ENCODE measurements around the gene RGS13.

Gene RGS13, protein sequence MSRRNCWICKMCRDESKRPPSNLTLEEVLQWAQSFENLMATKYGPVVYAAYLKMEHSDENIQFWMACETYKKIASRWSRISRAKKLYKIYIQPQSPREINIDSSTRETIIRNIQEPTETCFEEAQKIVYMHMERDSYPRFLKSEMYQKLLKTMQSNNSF

GRCh38 chr1:192635939-192636338 lies at the start of gene RGS13:
Gene RGS13 (plus strand): TSS chr1:192636147. CDS start chr1:192644335, 8,188 bp downstream.
- no peak for FAIRE-seq

DNA sequence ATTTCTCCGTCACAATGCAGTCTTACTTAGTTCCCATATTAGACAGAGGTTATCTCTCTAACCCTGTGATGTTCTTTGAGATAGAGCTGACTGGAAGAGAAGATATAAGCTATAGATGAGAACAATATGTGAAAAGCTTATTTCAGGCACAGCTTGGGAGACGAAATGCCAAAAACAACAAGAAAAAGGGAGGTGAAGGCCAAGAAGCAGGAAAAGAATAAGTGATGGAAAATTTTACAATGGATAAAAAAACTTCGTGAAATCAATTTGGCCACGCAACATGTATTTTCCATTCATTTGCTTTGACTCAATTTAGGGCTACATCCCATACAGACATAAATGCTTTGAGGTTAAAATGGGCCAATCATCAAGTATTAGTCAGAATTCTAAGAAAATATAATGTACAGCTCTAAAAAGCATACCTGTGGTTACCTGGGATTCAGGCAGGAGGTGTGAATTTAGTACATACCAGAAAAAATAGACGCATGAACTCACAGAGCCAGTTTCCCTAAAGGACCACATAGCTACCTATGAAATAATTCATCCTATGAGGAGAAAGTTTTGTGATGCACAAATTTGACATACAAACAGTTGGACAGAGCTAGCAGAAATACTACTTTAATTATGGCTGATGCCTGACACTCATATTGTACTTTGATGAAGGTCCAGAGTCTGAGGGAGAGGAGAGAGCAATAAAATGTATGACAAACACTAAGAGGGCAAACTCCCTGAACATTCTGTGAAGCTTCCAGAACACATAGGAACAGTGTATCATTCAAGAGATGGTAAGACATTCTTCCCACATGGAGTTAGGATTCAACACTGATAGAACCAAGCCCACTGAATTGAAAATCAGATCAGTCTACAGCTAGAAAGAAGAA lies 48.3 kb upstream of the RGS13 start:
- no peak for FAIRE-seq

DNA sequence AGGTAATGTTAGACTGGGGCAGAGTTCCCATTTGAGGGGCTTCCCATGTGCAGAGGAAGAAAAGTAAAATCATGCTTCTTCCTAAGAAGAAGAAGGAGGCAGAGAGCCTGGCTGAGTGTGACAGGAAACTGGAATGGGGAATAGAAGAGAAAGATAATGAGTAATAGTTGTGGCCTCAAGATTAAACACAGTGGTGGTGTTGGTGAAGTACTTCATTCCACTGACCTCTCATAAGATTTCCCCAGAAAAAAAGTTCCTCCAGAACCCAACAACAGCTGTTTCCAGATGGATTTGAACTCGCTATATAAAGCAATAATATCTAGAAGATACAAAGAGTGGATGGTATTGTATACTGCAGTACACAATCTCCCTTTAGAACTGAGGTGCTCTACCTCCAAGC lies 47.4 kb upstream of the RGS13 start:
- FAIRE-seq = no peak

DNA sequence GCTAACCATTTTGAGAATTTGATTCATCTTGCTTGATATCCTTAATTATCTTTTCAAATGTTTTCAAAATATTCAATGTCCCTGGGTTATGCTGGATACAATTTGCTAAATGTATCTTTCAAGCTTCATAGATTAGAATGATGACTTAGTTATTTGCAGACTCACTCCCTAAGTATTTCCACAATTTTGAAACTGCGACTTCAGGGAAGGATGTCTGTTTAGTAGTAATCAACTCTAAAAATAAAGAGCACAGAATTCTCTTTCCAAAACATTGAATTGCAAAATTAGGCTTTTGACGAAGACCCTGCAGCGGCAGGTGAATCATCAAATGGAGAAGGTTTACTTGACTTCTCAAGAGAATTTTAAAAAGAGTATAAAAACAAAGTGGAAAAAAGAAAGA lies 46.1 kb upstream of the RGS13 start:
- FAIRE-seq = no peak

DNA sequence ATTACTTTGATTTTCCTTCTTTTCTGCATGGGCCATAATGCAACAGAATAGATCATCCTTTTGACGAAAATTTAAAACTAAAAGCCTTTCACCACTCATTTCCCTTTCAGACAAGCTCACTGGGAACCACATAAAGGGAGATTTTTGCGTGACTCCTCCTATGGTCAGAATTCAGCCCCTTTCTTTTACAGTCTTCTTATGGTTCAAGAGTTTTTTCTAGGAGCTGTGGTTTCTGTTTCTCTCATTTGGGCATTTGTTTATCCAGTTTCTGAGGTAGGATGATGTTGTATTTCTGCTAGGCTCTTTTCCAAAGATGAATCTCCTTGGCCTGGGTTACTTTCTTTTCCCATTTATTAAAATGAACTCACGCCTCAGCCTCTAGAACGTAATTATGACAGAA lies 43.4 kb upstream of the RGS13 start:
- FAIRE-seq = no peak

GRCh38 chr1:192592981-192593708 lies 42.8 kb upstream of the RGS13 start:
- no peak for FAIRE-seq

DNA sequence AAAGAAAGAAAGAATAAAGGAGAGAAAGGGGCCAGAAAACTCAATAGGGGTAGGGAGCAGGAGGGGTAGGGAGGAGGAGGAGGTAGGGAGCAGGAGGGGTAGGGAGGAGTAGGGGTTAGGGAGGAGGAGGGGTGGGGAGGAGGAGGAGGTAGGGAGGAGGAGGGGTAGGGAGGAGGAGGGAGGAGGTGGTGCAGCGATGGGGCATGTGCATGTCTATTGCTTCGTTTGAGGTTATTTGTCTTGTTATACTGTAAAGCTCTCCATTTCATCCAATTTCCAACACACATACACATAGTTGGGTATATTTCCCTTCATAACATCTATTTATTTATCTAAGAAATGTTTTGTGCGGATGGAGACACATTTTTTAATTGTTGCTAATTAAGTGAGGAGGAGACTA lies 40.6 kb upstream of the RGS13 start:
- FAIRE-seq = no peak

DNA sequence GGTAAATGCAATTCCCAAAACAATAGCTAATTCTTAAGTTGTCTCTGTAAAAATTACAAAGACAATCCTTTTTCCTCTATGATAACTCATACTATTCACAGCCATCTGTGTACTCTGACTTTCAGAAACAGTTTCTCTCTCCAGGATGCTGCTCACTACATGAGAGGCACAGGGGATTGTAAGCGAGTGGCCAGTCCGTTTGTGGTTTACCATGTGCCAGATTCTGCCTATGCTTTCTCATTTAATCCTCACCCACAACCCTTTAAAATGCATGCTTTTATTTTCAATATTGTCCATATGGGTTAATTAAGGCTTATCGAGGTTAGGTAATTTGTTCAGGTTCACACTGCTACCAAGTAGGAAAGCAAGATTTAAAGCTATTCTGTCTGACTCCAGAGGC lies 37.4 kb upstream of the RGS13 start:
- no peak for FAIRE-seq

DNA sequence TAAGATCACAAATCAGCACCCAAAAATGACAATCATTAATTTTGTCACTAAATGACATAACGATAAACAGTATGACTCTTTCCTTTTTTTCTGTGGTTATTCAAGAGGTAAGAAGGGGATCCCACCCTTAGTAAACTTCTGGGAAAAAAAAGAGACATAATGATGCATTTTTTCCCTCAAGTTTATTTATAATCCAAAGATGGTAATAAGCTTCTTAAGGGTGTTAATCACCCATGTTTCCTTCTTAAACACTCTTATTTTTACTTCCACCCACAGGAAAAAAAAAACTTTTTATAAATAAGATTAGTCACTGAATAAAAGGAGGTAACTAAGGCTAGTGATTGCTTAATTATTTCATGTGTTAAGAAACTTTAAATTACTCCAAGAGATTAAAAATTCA lies 35.7 kb upstream of the RGS13 start:
- FAIRE-seq = no peak

DNA sequence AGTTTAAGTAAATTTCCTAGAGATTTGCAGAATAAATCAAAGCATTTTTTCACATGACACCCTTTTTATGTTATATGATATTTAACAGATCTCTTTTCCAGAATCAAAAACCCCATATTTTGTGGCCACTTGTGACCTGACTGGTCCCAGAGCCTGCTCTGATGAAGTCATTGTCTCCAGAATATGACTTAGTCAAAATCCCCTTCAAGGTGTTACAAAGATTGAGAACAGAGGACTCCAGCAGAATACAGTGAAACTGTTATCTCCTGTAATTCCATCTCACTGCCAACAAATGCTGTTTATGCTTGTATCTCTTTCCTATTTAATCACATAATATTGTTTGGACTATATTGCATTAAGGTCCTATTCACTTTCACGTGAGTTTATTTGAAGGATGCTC lies 34.8 kb upstream of the RGS13 start:
- no peak for FAIRE-seq

DNA sequence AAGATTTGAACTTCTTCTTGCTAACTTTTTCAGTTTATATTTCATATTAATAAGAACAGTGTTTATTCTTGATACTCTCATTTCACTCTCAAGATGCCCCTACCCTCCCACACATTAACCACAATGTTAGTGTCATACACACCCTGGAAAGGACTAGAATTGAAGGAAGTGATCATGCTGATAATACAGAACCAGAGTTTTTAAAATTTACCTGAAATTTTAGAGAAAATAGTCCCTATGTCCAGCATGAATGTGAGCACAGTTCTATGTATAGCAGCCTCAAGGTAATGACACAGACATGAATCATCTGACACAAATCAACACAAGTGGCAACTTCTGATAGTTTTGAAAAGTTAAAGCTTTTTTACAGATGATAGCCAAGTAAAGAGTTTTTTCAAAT lies 34.4 kb upstream of the RGS13 start:
- no peak for FAIRE-seq

GRCh38 chr1:192602757-192603156 lies 33.2 kb upstream of the RGS13 start:
- FAIRE-seq = no peak

DNA sequence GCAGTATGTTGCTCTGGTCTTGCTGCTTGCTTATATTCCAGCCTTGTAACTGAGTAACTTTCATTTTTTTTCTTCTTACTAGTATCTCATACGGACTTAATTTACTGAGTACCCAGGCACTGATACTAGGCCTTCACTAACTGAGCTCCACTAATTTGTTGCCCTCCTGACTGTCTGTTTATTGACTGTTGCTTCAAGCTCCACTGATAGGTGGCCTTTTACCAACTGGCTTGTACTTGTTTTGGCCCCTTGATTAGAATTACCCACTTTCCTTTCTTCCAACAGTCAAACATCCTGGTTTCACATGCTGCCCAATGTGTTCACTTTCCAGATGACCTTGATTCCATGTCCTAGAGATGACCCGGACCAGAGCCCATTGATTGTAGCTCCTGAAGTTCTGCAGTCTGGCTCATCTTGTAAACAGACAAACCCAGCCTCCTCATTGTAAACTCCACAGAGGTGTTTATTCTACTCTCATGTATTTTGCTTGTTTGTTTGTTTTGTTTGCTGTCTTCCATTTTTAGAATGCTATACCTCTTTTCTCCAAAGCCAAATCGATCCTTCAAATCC lies 32.6 kb upstream of the RGS13 start:
- no peak for FAIRE-seq

DNA sequence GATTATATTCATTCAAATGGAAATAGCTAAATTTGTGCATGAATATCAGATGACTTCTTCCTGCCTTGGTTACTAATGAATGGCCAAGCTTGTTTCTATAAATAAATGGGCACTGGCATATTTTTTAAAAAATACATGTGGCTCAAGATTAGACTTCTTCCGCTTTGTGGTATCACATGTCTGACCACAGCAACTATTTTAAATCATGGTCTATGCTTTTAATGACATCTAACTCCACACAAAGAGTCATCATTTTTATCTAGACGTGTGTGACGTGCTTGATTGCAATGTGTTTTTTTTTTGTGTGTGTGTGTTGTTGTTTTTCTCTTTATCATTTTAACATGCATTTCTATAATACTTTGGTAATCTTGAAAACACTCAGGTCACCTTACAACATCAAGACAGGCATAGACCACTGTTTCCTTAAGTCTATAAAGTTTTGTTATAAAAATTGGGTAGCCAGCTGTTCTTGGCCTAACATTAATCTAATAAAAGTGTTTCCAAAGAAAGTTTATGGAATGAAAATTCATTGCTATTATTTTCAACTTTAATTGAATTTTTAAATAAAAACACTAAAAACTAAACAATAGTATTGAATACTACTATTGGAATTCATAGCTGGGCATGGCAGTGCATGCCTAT lies 30.8 kb upstream of the RGS13 start:
- no peak for FAIRE-seq

DNA sequence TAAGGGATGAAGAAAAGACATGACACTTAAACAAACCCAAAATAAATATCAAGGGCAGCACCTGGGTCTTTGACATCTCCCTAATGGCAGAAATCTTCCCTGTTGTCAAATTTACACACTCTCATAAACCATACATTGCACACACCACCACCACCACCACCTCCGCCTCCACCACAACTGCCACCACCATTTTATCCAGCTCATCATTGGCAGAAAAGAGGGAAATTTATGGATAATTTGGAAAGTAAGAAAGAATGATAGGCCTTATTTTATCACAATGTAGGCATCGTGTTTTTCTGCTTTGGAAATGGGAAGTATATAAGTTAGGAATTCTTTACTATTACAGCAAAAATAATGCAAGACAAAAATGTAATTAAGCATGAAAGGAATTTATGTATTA lies 27.3 kb upstream of the RGS13 start:
- FAIRE-seq = no peak

GRCh38 chr1:192609110-192610079 lies 26.6 kb upstream of the RGS13 start:
- FAIRE-seq = no peak

DNA sequence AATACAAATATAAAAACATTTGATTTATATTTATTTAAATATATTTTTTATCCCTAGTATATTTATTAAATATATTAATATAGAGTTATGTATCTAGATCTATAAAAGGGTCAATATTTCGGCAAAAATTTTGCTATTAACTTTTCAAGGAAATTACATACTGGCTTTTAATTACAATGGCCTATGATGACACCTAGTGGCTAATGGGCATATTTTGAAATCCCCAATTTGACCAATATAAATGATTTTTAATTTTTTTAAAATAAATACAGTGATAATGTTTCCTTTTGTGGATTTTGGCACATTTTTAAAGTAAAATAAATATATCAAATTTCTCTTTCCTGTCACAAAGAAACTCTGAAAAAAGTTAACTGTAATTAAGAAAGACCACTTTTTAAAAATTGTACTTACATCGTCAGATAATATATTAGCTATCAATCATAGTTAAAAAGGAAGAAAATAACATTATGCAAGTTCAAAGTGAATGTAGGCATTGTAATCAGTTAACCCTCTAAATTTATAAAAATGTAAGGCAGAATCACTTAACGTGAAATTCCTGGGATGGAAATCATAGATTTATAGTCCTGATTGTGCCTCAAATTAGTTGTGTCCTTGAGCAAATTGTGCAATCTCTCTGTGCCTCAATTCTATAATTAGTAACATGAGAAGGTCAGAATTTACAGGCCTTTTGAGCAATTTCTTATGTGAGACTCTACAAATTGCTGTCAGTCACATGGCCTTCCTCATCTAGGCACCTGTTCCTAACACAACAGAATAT lies 25.6 kb upstream of the RGS13 start:
- FAIRE-seq = peak; percentile 92

DNA sequence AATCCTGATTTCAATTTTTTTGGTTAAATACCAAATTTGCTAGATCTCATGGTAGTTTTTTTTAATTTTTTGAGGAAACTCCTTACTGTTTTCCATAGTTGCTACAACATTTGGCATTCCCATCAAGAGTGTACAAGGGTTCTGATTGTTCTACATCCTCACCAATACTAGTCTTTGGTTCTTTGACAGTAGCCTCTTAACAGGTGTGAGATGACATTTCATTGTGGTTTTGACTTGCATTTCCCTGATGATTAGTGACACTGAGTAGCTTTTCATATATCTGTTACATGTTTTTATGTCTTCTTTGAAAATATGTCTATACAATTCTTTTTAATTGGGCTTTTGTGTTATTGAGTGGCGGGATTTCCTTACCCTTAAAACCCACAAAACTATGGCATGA lies 20.9 kb upstream of the RGS13 start:
- FAIRE-seq = no peak

DNA sequence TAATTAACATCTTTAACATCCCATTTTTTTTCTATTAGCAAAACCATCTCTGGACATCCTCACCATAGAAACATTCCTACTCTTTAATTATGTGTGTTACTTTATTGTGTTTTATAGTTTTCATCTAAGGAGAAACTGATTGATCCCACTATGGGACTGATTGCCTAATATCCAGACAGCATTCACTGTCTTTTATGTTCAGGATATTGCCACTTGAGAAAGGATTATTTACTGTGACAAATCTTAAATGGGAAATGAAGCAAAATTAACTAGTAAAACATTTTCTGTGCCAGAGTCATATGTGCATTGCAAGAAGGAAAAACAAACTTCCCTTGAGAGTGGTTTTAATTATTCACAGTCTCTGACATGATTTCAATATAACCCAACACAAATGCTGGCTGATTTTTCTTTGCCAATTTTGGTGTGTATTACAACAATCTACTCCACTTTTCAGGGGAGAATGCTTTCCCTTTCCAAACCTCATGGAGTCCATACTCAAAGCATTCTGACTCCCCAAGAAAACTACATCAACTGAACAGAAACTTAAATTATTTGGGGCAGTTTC lies 15.8 kb upstream of the RGS13 start:
- no peak for FAIRE-seq

GRCh38 chr1:192626366-192627179 lies 9.4 kb upstream of the RGS13 start:
- FAIRE-seq = no peak

All from colon (tissue), 2 donors.